Measurements from ENCODE around the gene PCSK7.

- TF ChIP-seq CTCF (conservative IDR thresholded peaks at IDR 0.05), result no peak
- TF ChIP-seq ZFX (IDR thresholded peaks at IDR 0.05), result no peak
Measured at GRCh38 chr11:117183724-117184349, 48.0 kb downstream of the PCSK7 start.
